GM06990 (cell line): ENCODE data around the gene VAV2.

Experiments used
- DNase-seq: peaks from one replicate; pipeline ENCODE4 v3.0.0-alpha.2; 2011; ENCODE audit not compliant: insufficient read length; ENCODE audit errors: extremely low read depth
- H3K27me3 ChIP-seq: replicated peaks from 2 replicates; pipeline ENCODE4 v1.6.0; 2011; ENCODE audit warnings: low read length; ENCODE audit not compliant: control insufficient read depth, insufficient read depth
- H3K36me3 ChIP-seq: 2 replicates; pipeline ENCODE4 v1.5.1; 2011; ENCODE audit warnings: low read length; ENCODE audit not compliant: control insufficient read depth, insufficient read depth
- H3K4me3 ChIP-seq: replicated peaks from 2 replicates; pipeline ENCODE4 v1.5.1; 2011; ENCODE audit warnings: low read depth, mild to moderate bottlenecking, control low read depth, low read length
- TF ChIP-seq, protein P1 (sequence below): IDR thresholded peaks from 2 replicates; pipeline ENCODE4 v1.5.1; 2011; ENCODE audit warnings: low read length, control low read depth, mild to moderate bottlenecking, inconsistent platforms; ENCODE audit not compliant: insufficient read depth, poor library complexity, severe bottlenecking

VAV2 gene

DNA sequence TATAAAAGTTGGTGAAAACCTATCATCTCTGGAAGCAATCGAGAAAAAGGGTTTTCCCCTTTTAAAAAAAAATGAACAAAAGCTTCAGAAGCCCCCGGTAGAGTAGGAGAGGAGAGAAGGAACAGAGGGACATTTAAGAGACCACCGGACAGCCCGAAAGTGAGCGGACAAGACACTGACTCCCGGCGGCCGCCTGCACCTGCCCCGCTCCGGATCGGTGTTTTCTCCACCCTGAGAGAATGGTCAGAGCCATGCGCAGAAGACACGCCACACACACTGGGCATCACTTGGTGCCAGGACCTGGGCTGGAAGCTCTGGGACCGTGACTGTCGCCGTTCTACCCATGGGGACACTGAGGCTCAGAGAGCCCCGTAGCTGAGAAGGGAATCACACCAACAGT is 192.4 kb downstream of the VAV2 start:
- Histone ChIP-seq H3K4me3 (no peak overlapping the region), H3K36me3 (peaks cover 15% of the 10 kb centered on the region)
- DNase-seq: no peak

DNA sequence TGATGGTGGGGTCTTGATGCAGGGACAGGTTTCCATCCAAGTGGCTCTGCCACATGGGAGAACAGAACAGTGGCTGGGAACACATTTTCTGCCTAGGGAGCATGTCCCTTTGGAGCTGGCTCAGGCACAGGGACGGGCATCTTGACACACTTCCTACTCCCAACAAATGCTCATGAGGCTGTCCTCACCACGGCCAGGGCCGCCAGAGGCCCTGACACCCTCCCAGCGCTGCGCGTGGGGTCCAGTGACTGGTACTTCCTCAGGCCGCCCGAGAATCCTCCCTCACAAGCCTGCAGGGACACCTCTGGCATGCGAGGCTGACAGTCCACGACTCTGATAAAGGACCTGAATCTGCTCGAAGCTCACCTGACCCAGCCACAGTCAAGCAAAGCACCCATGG is 193.0 kb downstream of the VAV2 start:
- TF ChIP-seq, protein P1, sequence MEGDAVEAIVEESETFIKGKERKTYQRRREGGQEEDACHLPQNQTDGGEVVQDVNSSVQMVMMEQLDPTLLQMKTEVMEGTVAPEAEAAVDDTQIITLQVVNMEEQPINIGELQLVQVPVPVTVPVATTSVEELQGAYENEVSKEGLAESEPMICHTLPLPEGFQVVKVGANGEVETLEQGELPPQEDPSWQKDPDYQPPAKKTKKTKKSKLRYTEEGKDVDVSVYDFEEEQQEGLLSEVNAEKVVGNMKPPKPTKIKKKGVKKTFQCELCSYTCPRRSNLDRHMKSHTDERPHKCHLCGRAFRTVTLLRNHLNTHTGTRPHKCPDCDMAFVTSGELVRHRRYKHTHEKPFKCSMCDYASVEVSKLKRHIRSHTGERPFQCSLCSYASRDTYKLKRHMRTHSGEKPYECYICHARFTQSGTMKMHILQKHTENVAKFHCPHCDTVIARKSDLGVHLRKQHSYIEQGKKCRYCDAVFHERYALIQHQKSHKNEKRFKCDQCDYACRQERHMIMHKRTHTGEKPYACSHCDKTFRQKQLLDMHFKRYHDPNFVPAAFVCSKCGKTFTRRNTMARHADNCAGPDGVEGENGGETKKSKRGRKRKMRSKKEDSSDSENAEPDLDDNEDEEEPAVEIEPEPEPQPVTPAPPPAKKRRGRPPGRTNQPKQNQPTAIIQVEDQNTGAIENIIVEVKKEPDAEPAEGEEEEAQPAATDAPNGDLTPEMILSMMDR: no peak
- peaks cover 13% of the 10 kb centered on the region for H3K36me3 ChIP-seq
- no peak for DNase-seq
- no peaks in the 10 kb centered on the region for H3K27me3 ChIP-seq
- H3K4me3 ChIP-seq: no peak overlapping the region

More for the DNA sequence above, 192.4 kb downstream of the VAV2 start:
- TF ChIP-seq, protein P1: no peak
- no peaks in the 10 kb centered on the region for H3K27me3 ChIP-seq

DNA sequence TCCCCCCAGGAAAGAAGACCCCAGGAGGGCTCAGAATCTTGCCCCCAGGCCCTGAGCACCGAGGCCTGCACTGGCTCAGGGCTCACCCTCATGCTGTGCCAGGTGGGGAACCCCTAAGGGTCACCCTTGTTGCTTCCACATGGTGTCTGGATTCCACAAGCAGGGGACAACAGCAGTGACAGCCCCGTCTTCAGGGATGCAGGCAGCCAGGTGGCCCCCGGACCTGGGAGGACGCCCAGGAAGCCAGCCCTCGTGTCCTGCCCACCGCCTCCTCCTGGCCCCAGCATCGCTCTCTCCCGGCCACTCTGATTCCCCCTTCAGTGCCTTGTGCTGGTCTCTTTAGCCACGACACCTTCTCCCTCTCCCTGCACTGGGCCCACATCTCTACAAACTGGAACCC is 194.0 kb downstream of the VAV2 start:
- DNase-seq: no peak
- Histone ChIP-seq H3K4me3 (no peak overlapping the region), H3K27me3 (no peaks in the 10 kb centered on the region), H3K36me3 (peaks cover 15% of the 10 kb centered on the region)
- TF ChIP-seq, protein P1: no peak

DNA sequence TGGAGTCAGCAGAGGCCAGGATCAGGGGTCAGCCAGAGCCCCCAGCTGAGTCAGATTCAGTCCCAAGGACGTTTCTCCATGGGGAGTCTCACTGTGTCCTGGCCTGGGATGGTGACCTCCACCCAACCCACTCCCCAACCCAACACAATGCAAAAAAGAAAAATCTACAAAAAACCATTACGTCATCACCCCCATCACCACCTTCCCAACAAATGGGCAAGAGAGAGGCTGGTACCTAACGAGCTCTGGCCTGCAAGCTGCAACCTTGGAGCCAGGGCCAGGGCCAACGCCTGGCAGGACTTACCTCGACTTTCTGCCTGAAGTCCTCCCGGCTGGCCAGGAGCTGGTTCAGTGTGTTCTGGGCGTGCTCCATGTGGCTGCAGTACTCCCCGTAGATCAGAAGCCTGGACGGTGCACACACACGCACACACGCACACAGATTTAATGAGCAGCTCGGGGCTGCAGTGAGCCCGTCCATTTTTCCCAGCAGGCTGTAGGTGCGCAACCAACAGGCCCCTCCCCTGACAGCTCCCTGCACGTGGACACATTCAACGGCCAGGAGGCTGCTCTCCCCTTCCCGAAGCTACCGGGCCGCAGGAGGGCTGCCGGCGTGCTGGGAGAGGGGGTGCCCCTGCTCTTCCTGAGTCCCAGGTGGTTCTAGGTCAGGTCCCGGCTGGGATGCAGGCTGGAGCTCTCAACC is 194.6 kb downstream of the VAV2 start:
- no peak overlapping the region for H3K4me3 ChIP-seq
- H3K27me3 ChIP-seq: no peaks in the 10 kb centered on the region
- DNase-seq: no peak
- peaks cover 10% of the 10 kb centered on the region for H3K36me3 ChIP-seq
- TF ChIP-seq, protein P1: no peak

DNA sequence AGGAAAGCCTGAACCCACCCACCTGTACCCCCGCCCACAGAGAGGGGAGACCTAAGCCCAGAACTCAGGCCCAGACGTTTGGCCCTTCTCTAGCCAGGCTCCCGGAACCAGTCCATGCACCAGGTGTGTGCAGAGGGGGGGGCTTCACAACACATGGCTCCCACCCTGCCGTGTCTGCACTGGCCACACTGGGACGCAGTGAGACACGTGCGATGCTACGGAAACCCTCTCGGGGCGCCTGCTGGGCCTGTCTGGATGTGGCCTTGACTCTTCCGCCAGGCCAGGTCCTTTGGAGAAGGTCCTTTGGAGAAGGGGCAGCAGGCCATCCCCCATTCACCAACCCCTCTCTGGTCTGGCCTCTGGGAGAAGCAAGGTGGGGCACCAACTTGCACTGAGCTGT is 195.6 kb downstream of the VAV2 start:
- TF ChIP-seq, protein P1: no peak
- Histone ChIP-seq H3K36me3 (peaks cover 14% of the 10 kb centered on the region), H3K27me3 (no peaks in the 10 kb centered on the region), H3K4me3 (no peak overlapping the region)
- DNase-seq: no peak

DNA sequence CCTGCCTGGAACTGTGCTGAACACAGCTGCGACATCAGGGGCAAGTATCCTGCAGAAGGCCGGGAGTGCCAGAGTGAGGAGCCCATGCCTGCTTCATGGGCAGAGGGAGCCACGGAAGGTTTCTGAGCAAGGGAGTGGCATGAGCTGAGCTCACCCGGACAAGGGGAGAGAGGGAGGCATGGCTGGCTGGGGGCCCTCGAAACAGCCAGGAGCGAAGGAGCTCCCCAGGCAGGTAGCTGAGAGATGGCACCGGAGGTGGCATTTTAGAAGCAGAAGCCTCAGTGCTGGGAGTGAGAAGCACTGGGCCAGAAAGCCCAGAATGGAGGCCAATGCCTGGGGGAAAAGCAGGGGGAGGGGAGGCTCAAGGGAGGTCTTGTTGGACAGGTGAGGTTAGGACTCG is 197.1 kb downstream of the VAV2 start:
- TF ChIP-seq, protein P1: no peak
- H3K4me3 ChIP-seq: no peak overlapping the region
- peaks cover 17% of the 10 kb centered on the region for H3K36me3 ChIP-seq
- no peaks in the 10 kb centered on the region for H3K27me3 ChIP-seq
- no peak for DNase-seq
